ENCODE measurements around the gene ELF1. TPM values are rescaled to one million over a fixed set of nuclear protein-coding genes. Genes with fewer than 3 reads are reported as not detected.
A peak's percentile ranks its signal among the peaks of the same experiment; 100 is the strongest.

ELF1 gene
- total RNA-seq, 5 donors from 2014 or later (not counting 1 experiment from before 2014, with no cell fraction given): 133 to 221 (median 146) TPM

- Histone ChIP-seq H3K9me3 (no peaks in the 10 kb centered on the region), H3K4me3 (ENCODE audit: control insufficient read depth in 1 of 2, extremely low read depth in 1 of 2, low read length in 1 of 2) (no peak overlapping the region), H3K4me1 (ENCODE audit: control insufficient read depth in 1 of 2, extremely low read depth in 1 of 2, insufficient read depth in 2 of 2, low read length in 2 of 2) (peaks cover 57 to 59% of the 10 kb centered on the region in 2 experiments), H3K27me3 (replicated peaks in 1 of 2; ENCODE audit: control insufficient read depth in 2 of 2, extremely low read depth in 1 of 2, insufficient read depth in 2 of 2, low read length in 1 of 2) (no peaks in the 10 kb centered on the region), H3K27ac (ENCODE audit: low read length) (no peak overlapping the region), H3K36me3 (ENCODE audit: control insufficient read depth in 2 of 2, extremely low read depth in 1 of 2, insufficient read depth in 1 of 2, low read length in 1 of 2) (peaks cover 0 to 15% of the 10 kb centered on the region in 2 donors)
- WGBS (ENCODE audit: insufficient coverage): 51% methylated on average over 2 of the region's 3 CpGs
- POLR2A ChIA-PET: interaction anchor here in 1 of 2 donors (1.2 kb wide), 1 partner anchor 18 kb away, joined by 3 read pairs; no protein-coding TSS in a partner anchor
- Mint-ChIP-seq H3K27me3 (no peaks in the 10 kb centered on the region), H3K4me3 (peak overlapping the region in 2 of 3 donors; percentile 52 to 96), H3K36me3 (peaks cover 7% of the 10 kb centered on the region), H3K9me3 (no peaks in the 10 kb centered on the region), H3K4me1 (peaks cover 94 to 99% (median 98%) of the 10 kb centered on the region in 3 donors), H3K27ac (no peak overlapping the region)
- ATAC-seq (replicated peaks in 1 of 4) (no peak), DNase-seq (no peak)
- CTCF ChIA-PET: interaction anchor here in 1 of 2 donors (1.0 to 1.4 kb wide), 2 partner anchors 13 to 89 kb away, joined by 3 read pairs; no protein-coding TSS in a partner anchor
Measured at GRCh38 chr13:40966298-40966697, 52.8 kb downstream of the ELF1 start.

GRCh38 chr13:40963927-40964326 is 55.2 kb downstream of the ELF1 start:
- Mint-ChIP-seq H3K27ac (peak overlapping the region in 1 of 2 donors; percentile 60), H3K27me3 (no peaks in the 10 kb centered on the region), H3K4me3 (peak overlapping the region in 2 of 3 donors; percentile 17 to 67), H3K36me3 (peaks cover 13% of the 10 kb centered on the region), H3K4me1 (peaks cover 88 to 95% (median 91%) of the 10 kb centered on the region in 3 donors), H3K9me3 (no peaks in the 10 kb centered on the region)
- ChIA-PET CTCF (no interaction called here), POLR2A (no interaction called here)
- DNase-seq: no peak
- Histone ChIP-seq H3K4me1 (ENCODE audit: control insufficient read depth in 1 of 2, extremely low read depth in 1 of 2, insufficient read depth in 2 of 2, low read length in 2 of 2) (peaks cover 44 to 54% of the 10 kb centered on the region in 2 experiments), H3K36me3 (ENCODE audit: control insufficient read depth in 2 of 2, extremely low read depth in 1 of 2, insufficient read depth in 1 of 2, low read length in 1 of 2) (peaks cover 0 to 18% of the 10 kb centered on the region in 2 donors), H3K9me3 (no peaks in the 10 kb centered on the region), H3K27ac (ENCODE audit: low read length) (no peak overlapping the region), H3K27me3 (replicated peaks in 1 of 2; ENCODE audit: control insufficient read depth in 2 of 2, extremely low read depth in 1 of 2, insufficient read depth in 2 of 2, low read length in 1 of 2) (no peaks in the 10 kb centered on the region), H3K4me3 (ENCODE audit: control insufficient read depth in 1 of 2, extremely low read depth in 1 of 2, low read length in 1 of 2) (no peak overlapping the region)
- WGBS (ENCODE audit: insufficient coverage): 100% methylated on average over 1 of the region's 1 CpG
- ATAC-seq (replicated peaks in 1 of 4): no peak

- Histone ChIP-seq H3K36me3 (ENCODE audit: control insufficient read depth in 2 of 2, extremely low read depth in 1 of 2, insufficient read depth in 1 of 2, low read length in 1 of 2) (peaks cover 0 to 31% of the 10 kb centered on the region in 2 donors), H3K9me3 (no peaks in the 10 kb centered on the region), H3K4me1 (ENCODE audit: control insufficient read depth in 1 of 2, extremely low read depth in 1 of 2, insufficient read depth in 2 of 2, low read length in 2 of 2) (peaks cover 28 to 46% of the 10 kb centered on the region in 2 experiments), H3K27me3 (replicated peaks in 1 of 2; ENCODE audit: control insufficient read depth in 2 of 2, extremely low read depth in 1 of 2, insufficient read depth in 2 of 2, low read length in 1 of 2) (no peaks in the 10 kb centered on the region), H3K27ac (ENCODE audit: low read length) (no peak overlapping the region), H3K4me3 (ENCODE audit: control insufficient read depth in 1 of 2, extremely low read depth in 1 of 2, low read length in 1 of 2) (no peak overlapping the region)
- ATAC-seq (replicated peaks in 1 of 4): peak in 2 of 4 experiments; percentile 6 to 26
- peak overlapping the region; percentile 52 to 76 for H3K27ac Mint-ChIP-seq
- peak overlapping the region; percentile 4 to 67 (median 40) for H3K4me3 Mint-ChIP-seq
- H3K27me3 Mint-ChIP-seq: no peaks in the 10 kb centered on the region
- WGBS (ENCODE audit: insufficient coverage): no CpG with 5 or more reads among the region's 1 CpG
- no peaks in the 10 kb centered on the region for H3K9me3 Mint-ChIP-seq
- ChIA-PET CTCF (interaction anchor here (0.6 to 1.0 kb wide), 5 partner anchors 11 to 97 kb away, joined by 3 to 4 read pairs (median 3); no protein-coding TSS in a partner anchor), POLR2A (interaction anchor here (0.6 to 1.1 kb wide), 7 partner anchors 10 to 1204 kb away, joined by 3 to 19 read pairs (median 4); no protein-coding TSS in a partner anchor)
- DNase-seq: no peak
- H3K36me3 Mint-ChIP-seq: peaks cover 30% of the 10 kb centered on the region
- H3K4me1 Mint-ChIP-seq: peaks cover 83 to 90% (median 87%) of the 10 kb centered on the region in 3 donors
Measured at GRCh38 chr13:40961826-40962225, 57.3 kb downstream of the ELF1 start.

GRCh38 chr13:40961214-40961613 is 57.9 kb downstream of the ELF1 start:
- H3K4me3 ChIP-seq (ENCODE audit: control insufficient read depth in 1 of 2, extremely low read depth in 1 of 2, low read length in 1 of 2): no peak overlapping the region
- no peak overlapping the region for H3K27ac ChIP-seq (ENCODE audit: low read length)
- CTCF ChIA-PET: interaction anchor here (0.6 to 1.2 kb wide), 5 partner anchors 11 to 58 kb away, joined by 3 to 4 read pairs (median 3); no protein-coding TSS in a partner anchor
- no peaks in the 10 kb centered on the region for H3K9me3 Mint-ChIP-seq
- H3K36me3 ChIP-seq (ENCODE audit: control insufficient read depth in 2 of 2, extremely low read depth in 1 of 2, insufficient read depth in 1 of 2, low read length in 1 of 2): peaks cover 0 to 31% of the 10 kb centered on the region in 2 donors
- POLR2A ChIA-PET: interaction anchor here (0.6 to 1.1 kb wide), 6 partner anchors 14 to 59 kb away, joined by 3 to 4 read pairs (median 3); partner anchors contain the start of gene ELF1 (in 1 of the 2)
- peaks cover 80 to 84% (median 82%) of the 10 kb centered on the region in 3 donors for H3K4me1 Mint-ChIP-seq
- H3K36me3 Mint-ChIP-seq: peaks cover 31% of the 10 kb centered on the region
- no peaks in the 10 kb centered on the region for H3K9me3 ChIP-seq
- H3K27me3 ChIP-seq (replicated peaks in 1 of 2; ENCODE audit: control insufficient read depth in 2 of 2, extremely low read depth in 1 of 2, insufficient read depth in 2 of 2, low read length in 1 of 2): no peaks in the 10 kb centered on the region
- no CpG with 5 or more reads among the region's 3 CpGs for WGBS (ENCODE audit: insufficient coverage)
- H3K27me3 Mint-ChIP-seq: no peaks in the 10 kb centered on the region
- H3K27ac Mint-ChIP-seq: peak overlapping the region; percentile 52 to 76
- peaks cover 26 to 44% of the 10 kb centered on the region in 2 experiments for H3K4me1 ChIP-seq (ENCODE audit: control insufficient read depth in 1 of 2, extremely low read depth in 1 of 2, insufficient read depth in 2 of 2, low read length in 2 of 2)
- H3K4me3 Mint-ChIP-seq: peak overlapping the region; percentile 4 to 67 (median 40)
- DNase-seq: no peak
- ATAC-seq (replicated peaks in 1 of 4): peak in 2 of 4 experiments; percentile 36 to 39

- H3K9me3 Mint-ChIP-seq: no peaks in the 10 kb centered on the region
- Histone ChIP-seq H3K36me3 (ENCODE audit: control insufficient read depth in 2 of 2, extremely low read depth in 1 of 2, insufficient read depth in 1 of 2, low read length in 1 of 2) (peaks cover 0 to 31% of the 10 kb centered on the region in 2 donors), H3K4me1 (ENCODE audit: control insufficient read depth in 1 of 2, extremely low read depth in 1 of 2, insufficient read depth in 2 of 2, low read length in 2 of 2) (peaks cover 26 to 42% of the 10 kb centered on the region in 2 experiments), H3K4me3 (ENCODE audit: control insufficient read depth in 1 of 2, extremely low read depth in 1 of 2, low read length in 1 of 2) (no peak overlapping the region), H3K9me3 (no peaks in the 10 kb centered on the region), H3K27me3 (replicated peaks in 1 of 2; ENCODE audit: control insufficient read depth in 2 of 2, extremely low read depth in 1 of 2, insufficient read depth in 2 of 2, low read length in 1 of 2) (no peaks in the 10 kb centered on the region), H3K27ac (ENCODE audit: low read length) (no peak overlapping the region)
- H3K27ac Mint-ChIP-seq: peak overlapping the region in 1 of 2 donors; percentile 61
- H3K4me3 Mint-ChIP-seq: no peak overlapping the region
- no peak for DNase-seq
- peaks cover 76 to 79% (median 79%) of the 10 kb centered on the region in 3 donors for H3K4me1 Mint-ChIP-seq
- ChIA-PET POLR2A (interaction anchor here in 1 of 2 donors (1.0 kb wide), 2 partner anchors 18 to 58 kb away, joined by 3 read pairs; partner anchors contain the start of gene ELF1), CTCF (interaction anchor here (1.0 to 1.2 kb wide), 2 partner anchors 12 to 14 kb away, joined by 3 to 4 read pairs; no protein-coding TSS in a partner anchor)
- peaks cover 33% of the 10 kb centered on the region for H3K36me3 Mint-ChIP-seq
- WGBS (ENCODE audit: insufficient coverage): no CpG with 5 or more reads among the region's 3 CpGs
- ATAC-seq (replicated peaks in 1 of 4): no peak
- H3K27me3 Mint-ChIP-seq: no peaks in the 10 kb centered on the region
Measured at GRCh38 chr13:40960716-40961115, 58.4 kb downstream of the ELF1 start.

- H3K36me3 Mint-ChIP-seq: peaks cover 36% of the 10 kb centered on the region
- no peaks in the 10 kb centered on the region for H3K9me3 Mint-ChIP-seq
- H3K27me3 ChIP-seq (replicated peaks in 1 of 2; ENCODE audit: control insufficient read depth in 2 of 2, extremely low read depth in 1 of 2, insufficient read depth in 2 of 2, low read length in 1 of 2): no peaks in the 10 kb centered on the region
- POLR2A ChIA-PET: interaction anchor here (0.6 to 1.1 kb wide), 3 partner anchors 8 to 782 kb away, joined by 3 to 8 read pairs (median 4); no protein-coding TSS in a partner anchor
- peaks cover 20 to 26% of the 10 kb centered on the region in 2 experiments for H3K4me1 ChIP-seq (ENCODE audit: control insufficient read depth in 1 of 2, extremely low read depth in 1 of 2, insufficient read depth in 2 of 2, low read length in 2 of 2)
- H3K27ac ChIP-seq (ENCODE audit: low read length): no peak overlapping the region
- ATAC-seq (replicated peaks in 1 of 4) (no peak), DNase-seq (no peak)
- peaks cover 0 to 37% of the 10 kb centered on the region in 2 donors for H3K36me3 ChIP-seq (ENCODE audit: control insufficient read depth in 2 of 2, extremely low read depth in 1 of 2, insufficient read depth in 1 of 2, low read length in 1 of 2)
- H3K9me3 ChIP-seq: no peaks in the 10 kb centered on the region
- WGBS (ENCODE audit: insufficient coverage): 100% methylated on average over 3 of the region's 5 CpGs
- peak overlapping the region in 1 of 2 donors; percentile 27 for H3K27ac Mint-ChIP-seq
- peaks cover 63 to 65% (median 63%) of the 10 kb centered on the region in 3 donors for H3K4me1 Mint-ChIP-seq
- H3K27me3 Mint-ChIP-seq: no peaks in the 10 kb centered on the region
- no peak overlapping the region for H3K4me3 ChIP-seq (ENCODE audit: control insufficient read depth in 1 of 2, extremely low read depth in 1 of 2, low read length in 1 of 2)
- no peak overlapping the region for H3K4me3 Mint-ChIP-seq
- CTCF ChIA-PET: interaction anchor here in 1 of 2 donors (1.1 kb wide), 1 partner anchor 61 kb away, joined by 4 read pairs; the partner anchor contains the start of gene ELF1
Measured at GRCh38 chr13:40958655-40959054, 60.5 kb downstream of the ELF1 start.
